GM12873 (cell line): Measurements from ENCODE around the gene SPOCD1.

Source experiments
- TF ChIP-seq, protein P1 (sequence below): IDR thresholded peaks from 2 replicates; pipeline ENCODE4 v1.5.1; 2012; ENCODE audit warnings: low read depth, mild to moderate bottlenecking, moderate library complexity, low read length, control low read depth; ENCODE audit not compliant: insufficient read depth; ENCODE audit errors: missing control alignments

The SPOCD1 gene

DNA sequence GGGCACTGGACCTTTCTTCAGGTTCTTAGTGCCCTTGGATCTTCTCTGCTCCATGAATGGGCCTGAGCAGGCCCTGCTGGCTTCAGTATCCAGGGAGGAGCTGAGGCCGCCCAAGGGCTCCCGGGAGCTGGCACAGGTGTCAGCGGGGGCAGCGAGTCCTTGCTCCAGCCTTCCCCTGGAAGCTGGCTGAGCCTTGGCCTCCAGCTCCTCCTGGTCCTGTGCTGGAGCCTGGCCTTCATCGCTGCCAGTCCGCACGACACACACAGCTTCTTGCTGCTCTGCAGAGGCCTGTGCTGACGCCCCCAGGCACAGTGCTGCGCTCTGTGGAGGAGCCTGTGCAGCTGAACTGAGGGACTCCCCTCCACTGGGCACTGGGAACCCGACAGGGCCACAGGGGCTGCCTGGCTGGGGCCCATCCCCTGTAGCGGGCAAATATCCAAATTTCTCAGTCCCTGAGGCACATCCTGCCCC is 1.7 kb downstream of the SPOCD1 start:
- TF ChIP-seq, protein P1, sequence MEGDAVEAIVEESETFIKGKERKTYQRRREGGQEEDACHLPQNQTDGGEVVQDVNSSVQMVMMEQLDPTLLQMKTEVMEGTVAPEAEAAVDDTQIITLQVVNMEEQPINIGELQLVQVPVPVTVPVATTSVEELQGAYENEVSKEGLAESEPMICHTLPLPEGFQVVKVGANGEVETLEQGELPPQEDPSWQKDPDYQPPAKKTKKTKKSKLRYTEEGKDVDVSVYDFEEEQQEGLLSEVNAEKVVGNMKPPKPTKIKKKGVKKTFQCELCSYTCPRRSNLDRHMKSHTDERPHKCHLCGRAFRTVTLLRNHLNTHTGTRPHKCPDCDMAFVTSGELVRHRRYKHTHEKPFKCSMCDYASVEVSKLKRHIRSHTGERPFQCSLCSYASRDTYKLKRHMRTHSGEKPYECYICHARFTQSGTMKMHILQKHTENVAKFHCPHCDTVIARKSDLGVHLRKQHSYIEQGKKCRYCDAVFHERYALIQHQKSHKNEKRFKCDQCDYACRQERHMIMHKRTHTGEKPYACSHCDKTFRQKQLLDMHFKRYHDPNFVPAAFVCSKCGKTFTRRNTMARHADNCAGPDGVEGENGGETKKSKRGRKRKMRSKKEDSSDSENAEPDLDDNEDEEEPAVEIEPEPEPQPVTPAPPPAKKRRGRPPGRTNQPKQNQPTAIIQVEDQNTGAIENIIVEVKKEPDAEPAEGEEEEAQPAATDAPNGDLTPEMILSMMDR = no peak

DNA sequence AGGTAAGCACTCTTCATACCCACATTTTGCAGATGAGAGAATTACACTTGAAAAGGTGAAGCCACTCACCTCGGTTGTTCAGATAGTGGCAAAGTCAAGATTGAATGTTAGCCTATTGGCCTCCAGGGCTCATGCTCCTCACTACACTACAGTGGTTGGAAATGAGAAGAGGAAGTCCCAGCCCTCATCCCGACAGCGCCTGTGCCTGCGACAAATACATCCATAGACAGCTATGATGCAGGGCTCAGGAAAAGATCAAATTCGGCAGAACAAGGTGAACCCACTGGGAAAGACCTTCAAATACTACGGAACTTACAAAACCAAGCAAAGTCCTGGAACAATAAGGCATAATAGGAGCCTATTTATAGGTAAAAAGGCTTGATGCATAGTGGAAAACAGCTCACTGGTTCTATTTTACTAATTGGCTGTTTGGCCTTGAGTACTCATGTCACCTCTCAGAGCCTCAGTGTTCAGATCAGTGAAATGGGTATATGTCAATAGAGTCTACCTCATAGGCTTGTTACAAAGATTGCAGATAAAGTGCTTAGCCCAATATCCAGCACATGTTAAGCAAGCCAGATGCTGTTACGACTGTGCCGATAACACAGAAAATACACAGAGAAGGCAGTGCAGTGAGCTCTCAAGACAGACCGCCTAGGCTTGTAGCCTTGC is 3.5 kb downstream of the SPOCD1 start:
- TF ChIP-seq, protein P1 = no peak

DNA sequence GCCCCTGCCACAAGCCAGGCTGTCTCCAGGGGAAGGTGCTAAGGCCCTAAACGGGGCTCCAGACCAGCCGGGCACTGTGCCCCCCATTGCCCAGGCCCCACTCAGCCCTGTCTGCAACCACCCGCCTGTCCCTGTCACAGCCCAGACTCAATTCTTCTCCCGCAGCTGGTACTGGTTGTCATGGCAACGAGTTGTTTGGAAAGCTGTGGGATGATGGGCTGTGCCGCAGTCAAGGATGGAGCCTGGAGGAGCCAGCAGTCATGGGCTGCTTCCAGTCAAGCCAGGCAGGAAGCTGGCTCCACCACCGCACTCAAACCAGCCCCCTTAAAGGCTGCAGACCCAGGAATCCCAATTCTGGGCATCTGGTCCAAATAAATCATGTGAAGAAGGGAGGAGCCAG is 4.2 kb downstream of the SPOCD1 start:
- TF ChIP-seq, protein P1 = no peak

DNA sequence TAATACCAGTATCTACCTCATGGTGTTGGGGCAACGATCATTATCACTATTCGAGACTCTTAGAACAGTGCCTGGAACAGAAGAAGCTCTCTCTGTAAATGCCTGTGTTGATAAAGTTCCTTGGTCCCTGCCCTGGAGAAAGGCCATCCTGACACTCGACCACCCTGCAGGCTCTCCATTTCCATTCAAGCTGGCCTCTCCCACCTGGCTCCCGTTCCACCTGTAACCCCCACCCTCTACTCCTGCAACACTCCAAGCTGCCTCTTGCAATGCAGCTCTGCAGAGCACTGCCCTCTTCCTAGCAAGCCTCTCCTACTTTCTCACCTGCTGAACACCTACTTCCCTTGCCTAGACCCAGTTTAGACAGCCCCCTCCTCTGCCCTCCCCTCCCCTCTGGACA is 6.1 kb downstream of the SPOCD1 start:
- TF ChIP-seq, protein P1 = no peak

DNA sequence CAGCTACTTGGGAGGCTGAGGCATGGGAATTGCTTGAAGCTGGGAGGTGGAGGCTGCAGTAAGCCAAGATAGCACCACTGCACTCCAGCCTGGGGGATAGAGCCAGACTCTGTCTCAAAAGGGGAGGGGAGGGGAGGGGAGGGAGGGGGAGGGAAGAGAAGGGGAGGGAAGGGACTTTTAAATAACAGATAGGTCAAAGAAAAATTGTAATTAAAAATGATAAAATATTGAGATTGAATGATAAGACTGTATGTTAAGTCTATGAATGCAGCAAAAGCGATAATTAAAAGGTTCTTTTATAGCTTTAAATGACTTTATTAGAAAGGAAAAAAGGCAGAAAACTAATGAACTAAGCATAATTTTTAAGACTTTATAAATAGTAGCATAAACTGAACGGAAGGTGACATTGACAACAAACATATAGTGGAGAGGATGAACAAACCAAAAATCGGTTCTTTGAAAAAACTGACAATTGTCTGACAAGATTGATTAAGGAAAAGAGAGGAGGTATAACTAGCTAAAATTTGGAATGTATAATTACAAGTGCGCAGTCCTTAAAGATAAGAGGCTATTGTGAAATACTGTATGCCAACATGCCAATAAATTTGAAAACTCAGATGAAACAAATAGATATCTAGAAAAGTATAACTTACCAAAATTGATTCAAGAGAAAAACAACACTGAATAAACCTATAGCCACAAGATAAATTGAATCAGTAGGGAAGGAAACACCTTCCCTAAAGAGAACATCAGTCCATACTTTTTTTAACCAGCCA is 8.4 kb downstream of the SPOCD1 start:
- TF ChIP-seq, protein P1 = no peak

DNA sequence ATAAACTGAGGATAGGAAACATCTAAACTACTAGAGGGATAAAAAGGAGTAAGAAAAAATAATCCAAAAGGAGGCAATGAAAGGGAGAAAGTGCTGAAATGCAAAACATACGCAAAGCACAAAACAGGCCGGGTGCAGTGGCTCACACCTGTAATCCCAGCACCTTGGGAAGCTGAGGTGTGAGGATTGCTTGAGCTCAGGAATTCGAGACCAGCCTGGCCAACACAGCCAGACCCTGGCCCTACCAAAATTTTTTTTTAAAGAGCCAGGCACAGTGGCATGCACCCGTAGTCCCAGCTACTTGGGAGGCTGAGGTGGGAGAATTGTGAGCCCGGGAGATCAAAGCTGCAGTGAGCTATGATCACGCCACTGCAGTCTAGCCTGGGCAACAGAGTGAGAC is 10.5 kb downstream of the SPOCD1 start:
- TF ChIP-seq, protein P1 = no peak

DNA sequence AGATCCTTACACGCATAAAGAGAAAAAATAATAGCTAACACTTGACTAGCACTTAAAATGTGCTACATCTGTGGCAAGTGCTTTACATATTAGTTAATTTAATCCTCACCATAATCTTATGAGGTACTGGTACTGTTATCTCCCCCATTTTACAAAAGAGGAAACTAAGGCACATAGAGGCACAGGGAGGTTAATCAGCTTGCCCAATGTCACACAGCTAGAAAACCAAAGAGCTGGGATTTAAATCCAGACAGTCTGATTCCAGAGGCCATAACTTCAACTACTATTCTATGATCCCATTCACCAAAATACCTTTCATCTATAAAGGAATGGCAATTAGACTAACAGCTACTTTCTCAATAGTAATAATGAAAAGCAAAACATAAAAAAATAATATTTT is 11.7 kb downstream of the SPOCD1 start:
- TF ChIP-seq, protein P1 = no peak
